Muscle of arm (tissue), 14 donors: ENCODE measurements around the gene ZNF830. TPM values are rescaled to one million over a fixed set of nuclear protein-coding genes. Genes with fewer than 3 reads are reported as not detected.
"Not testable (repeated sequence)": the region's sequence is repeated elsewhere in the genome, so short reads cannot be mapped to it uniquely, and the experiment has no call there.

Experiments
- DNase-seq: peaks from one replicate; pipeline ENCODE4 v3.0.0-alpha.2; 2013
- long read RNA-seq, 11 donors: transcript quantifications; one replicate each; lab custom pipeline, GENCODE V29; 2026
- polyA plus RNA-seq, 12 donors: library from polyadenylated mRNA; unstranded; fragments of 120-200 nt; gene quantifications; one replicate each; pipeline ENCODE4 v1.2.1, GENCODE V29; 2013; ENCODE audit not compliant: insufficient read length in 12 of 12

The ZNF830 gene, protein sequence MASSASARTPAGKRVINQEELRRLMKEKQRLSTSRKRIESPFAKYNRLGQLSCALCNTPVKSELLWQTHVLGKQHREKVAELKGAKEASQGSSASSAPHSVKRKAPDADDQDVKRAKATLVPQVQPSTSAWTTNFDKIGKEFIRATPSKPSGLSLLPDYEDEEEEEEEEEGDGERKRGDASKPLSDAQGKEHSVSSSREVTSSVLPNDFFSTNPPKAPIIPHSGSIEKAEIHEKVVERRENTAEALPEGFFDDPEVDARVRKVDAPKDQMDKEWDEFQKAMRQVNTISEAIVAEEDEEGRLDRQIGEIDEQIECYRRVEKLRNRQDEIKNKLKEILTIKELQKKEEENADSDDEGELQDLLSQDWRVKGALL
- polyA plus RNA-seq = 10 to 100 TPM in 9 of 12 donors, 1 to 10 TPM in 2, not detected in 1; 7.9 to 17.2 (median 13.0) TPM
- long read RNA-seq, donor 1, transcript ZNF830-201 (1 exons, 2,246 nt) = major isoform, 31 of 31 reads
- long read RNA-seq, donor 1, partial matches to known transcripts = 0 of 31 reads
- long read RNA-seq, donor 1, other reads (novel, unspliced or antisense) = 0 of 31 reads
- long read RNA-seq, donor 2, transcript ZNF830-201 (1 exons, 2,246 nt) = major isoform, 14 of 14 reads
- long read RNA-seq, donor 2, partial matches to known transcripts = 0 of 14 reads
- long read RNA-seq, donor 2, other reads (novel, unspliced or antisense) = 0 of 14 reads
- long read RNA-seq, donor 3, transcript ZNF830-201 (1 exons, 2,246 nt) = major isoform, 9 of 9 reads
- long read RNA-seq, donor 3, partial matches to known transcripts = 0 of 9 reads
- long read RNA-seq, donor 3, other reads (novel, unspliced or antisense) = 0 of 9 reads
- long read RNA-seq, donor 4, transcript ZNF830-201 (1 exons, 2,246 nt) = major isoform, 8 of 8 reads
- long read RNA-seq, donor 4, partial matches to known transcripts = 0 of 8 reads
- long read RNA-seq, donor 4, other reads (novel, unspliced or antisense) = 0 of 8 reads
- long read RNA-seq, donor 5, transcript ZNF830-201 (1 exons, 2,246 nt) = major isoform, 10 of 10 reads
- long read RNA-seq, donor 5, partial matches to known transcripts = 0 of 10 reads
- long read RNA-seq, donor 5, other reads (novel, unspliced or antisense) = 0 of 10 reads
- long read RNA-seq, donor 6, transcript ZNF830-201 (1 exons, 2,246 nt) = major isoform, 11 of 13 reads
- long read RNA-seq, donor 6, partial matches to known transcripts = 0 of 13 reads
- long read RNA-seq, donor 6, other reads (novel, unspliced or antisense) = 0 of 13 reads
- long read RNA-seq, donor 7, transcript ZNF830-201 (1 exons, 2,246 nt) = major isoform, 6 of 6 reads
- long read RNA-seq, donor 7, partial matches to known transcripts = 0 of 6 reads
- long read RNA-seq, donor 7, other reads (novel, unspliced or antisense) = 0 of 6 reads
- long read RNA-seq, donor 8, transcript ZNF830-201 (1 exons, 2,246 nt) = major isoform, 24 of 24 reads
- long read RNA-seq, donor 8, partial matches to known transcripts = 0 of 24 reads
- long read RNA-seq, donor 8, other reads (novel, unspliced or antisense) = 0 of 24 reads
- long read RNA-seq, donor 9, transcript ZNF830-201 (1 exons, 2,246 nt) = major isoform, 15 of 15 reads
- long read RNA-seq, donor 9, partial matches to known transcripts = 0 of 15 reads
- long read RNA-seq, donor 9, other reads (novel, unspliced or antisense) = 0 of 15 reads
- long read RNA-seq, donor 10, transcript ZNF830-201 (1 exons, 2,246 nt) = major isoform, 9 of 9 reads
- long read RNA-seq, donor 10, partial matches to known transcripts = 0 of 9 reads
- long read RNA-seq, donor 10, other reads (novel, unspliced or antisense) = 0 of 9 reads
- long read RNA-seq, donor 11, transcript ZNF830-201 (1 exons, 2,246 nt) = major isoform, 13 of 13 reads
- long read RNA-seq, donor 11, partial matches to known transcripts = 0 of 13 reads
- long read RNA-seq, donor 11, other reads (novel, unspliced or antisense) = 0 of 13 reads

DNA sequence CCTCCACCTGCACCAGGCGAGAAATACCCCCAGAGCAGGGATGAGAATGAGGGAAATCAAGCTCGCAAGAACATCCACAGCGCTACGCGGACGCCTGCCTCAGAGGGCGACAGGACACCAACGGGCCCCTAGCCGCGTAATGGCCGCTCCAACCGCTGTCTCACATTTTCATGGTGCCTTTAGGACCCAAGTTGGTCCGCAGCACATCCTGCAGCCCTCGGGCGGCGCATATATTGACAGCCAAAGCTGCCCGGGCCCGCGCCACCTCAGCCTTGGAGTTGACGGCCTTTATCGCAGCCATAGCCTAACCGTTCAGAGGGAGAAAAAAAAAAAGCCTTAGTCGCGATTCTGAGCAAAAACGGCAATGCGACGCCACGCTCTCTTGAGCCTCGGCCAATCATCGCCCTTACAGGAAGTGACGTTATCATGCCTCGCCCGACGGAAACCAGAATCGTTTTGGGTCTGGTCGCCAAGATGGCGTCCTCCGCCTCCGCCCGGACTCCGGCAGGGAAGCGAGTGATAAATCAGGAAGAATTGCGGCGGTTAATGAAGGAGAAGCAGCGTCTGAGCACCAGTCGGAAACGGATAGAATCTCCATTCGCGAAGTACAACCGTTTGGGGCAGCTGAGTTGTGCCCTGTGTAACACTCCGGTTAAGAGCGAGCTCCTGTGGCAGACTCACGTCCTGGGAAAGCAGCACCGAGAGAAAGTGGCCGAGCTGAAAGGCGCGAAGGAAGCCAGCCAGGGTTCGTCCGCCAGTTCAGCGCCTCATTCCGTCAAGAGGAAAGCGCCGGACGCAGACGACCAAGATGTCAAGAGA, at the start of gene ZNF830, which contains the start of gene CCT6B:
ZNF830 (plus strand) TSS at position 448 of the 819 bp plus-strand sequence; CDS start at position 475, 27 bp downstream.
CCT6B (minus strand) TSS at position 368 of the 819 bp plus-strand sequence; CDS start at position 301, 67 bp downstream.
- DNase-seq = peak; percentile 98

DNA sequence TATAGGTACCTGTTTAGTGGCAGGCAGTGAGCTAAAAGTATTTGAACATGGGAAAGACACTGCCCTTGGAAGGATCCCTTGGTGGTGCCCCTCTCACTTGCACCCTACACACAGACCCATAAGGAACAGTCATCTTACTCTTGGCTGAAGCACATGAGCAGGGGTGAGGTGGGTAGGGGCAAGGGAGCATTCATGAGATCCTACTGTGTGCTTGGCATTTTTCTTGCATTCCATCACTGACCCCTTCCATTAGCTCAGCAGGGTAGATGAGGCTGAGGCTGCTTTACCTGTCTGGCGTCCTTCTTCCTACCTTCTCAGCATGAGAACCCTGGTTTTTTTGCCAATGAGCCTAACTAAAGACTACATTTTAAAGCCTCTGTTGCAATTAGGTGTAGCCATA, 48.3 kb upstream of the ZNF830 start:
- DNase-seq = no peak

- DNase-seq = no peak
Measured at GRCh38 chr17:34916120-34916519, 45.2 kb upstream of the ZNF830 start.

GRCh38 chr17:34917381-34917780, 44.0 kb upstream of the ZNF830 start:
- no peak for DNase-seq

DNA sequence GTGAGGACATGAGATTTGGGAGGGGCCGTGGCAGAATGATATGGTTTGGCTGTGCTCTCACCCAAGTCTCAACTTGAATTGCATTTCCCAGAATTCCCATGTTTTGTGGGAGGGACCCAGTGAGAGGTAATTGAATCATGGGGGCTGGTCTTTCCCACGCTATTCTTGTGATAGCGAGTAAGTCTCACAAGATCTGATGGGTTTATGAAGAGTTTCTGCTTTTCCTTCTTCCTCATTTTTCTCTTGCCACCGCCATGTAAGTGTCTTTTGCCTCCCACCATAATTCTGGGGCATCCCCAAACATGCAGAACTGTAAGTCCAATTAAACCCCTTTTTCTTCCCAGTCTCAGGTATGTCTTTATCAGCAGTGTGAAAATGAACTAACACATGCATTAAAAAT, 40.7 kb upstream of the ZNF830 start:
- no peak for DNase-seq

DNA sequence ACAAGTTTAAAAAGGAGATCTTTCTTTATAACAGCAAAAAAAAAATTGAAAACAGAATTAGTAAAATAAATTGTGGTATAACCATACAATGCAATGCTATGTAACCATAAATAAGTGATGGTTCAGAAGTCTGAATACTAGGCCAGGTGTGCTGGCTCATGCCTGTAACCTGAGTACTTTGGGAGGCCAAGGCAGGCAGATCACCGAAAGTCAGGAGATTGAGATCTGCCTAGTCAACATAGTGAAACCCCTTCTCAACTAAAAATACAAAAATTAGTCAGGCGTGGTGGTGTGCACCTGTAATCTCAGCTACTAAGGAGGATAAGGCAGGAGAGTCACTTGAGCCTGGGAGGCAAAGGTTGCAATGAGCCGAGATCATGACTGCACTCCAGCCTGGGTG, 34.7 kb upstream of the ZNF830 start:
- DNase-seq = no peak

DNA sequence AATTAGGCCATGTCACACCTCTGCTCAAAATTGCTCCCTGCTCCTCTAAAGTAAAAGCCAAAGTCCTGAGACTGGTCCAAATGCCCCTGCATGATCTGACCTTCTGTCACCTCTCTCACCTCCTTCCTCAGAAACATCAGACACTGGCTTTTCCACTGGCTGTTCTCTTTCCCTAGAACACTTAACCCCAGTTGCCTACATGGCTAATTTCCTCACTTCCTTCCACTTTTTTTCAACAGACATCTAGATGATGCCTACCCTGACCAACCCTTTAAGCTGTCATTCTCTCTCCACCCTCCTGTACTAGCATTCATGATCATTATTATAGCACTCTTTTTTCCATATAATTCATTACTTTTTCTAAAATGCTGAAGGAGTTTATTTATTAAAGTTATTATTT, 31.1 kb upstream of the ZNF830 start:
- DNase-seq = no peak

DNA sequence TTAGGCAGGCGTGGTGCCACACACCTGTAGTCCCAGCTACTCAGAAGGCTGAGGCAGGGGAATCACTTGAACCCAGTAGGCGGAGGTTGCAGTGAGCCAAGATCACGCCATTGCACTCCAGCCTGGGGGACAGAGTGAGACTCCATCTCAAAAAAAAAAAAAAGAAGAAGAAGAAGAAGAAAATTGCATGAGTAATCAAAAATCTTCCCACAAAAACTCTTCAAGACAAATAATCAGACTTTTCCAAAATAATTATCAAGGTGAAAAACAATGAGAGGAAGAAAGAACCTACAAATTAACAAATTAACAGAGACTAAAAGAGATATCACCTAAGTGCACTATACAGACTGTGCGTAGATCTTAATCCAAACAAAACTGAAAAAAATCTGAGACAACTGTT, 10.6 kb upstream of the ZNF830 start:
- DNase-seq = not testable (repeated sequence)

- DNase-seq = no peak
Measured at GRCh38 chr17:34958438-34958837, 2.9 kb upstream of the ZNF830 start.

DNA sequence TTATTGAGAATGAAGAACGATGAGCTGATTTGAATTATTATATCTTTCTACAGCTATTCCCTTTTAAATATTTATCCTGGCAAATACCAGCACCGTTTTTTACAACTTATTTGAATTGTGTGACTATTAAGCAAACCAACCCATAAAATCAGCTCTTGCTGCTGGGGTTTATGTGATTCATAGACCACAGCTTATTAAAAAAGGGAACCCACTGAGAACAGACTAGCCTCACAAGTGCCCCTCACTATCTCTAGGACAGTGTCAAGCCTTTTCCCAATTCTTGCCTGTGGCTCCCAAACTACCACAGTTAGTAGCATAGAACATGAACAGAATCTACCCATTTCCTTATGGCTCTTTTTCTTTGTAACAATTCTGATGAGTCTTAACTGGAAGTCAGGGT, 12.8 kb downstream of the ZNF830 start:
- no peak for DNase-seq

GRCh38 chr17:34974794-34975785, 13.8 kb downstream of the ZNF830 start:
- DNase-seq = no peak

GRCh38 chr17:34979153-34979552, 17.8 kb downstream of the ZNF830 start:
- DNase-seq = no peak

DNA sequence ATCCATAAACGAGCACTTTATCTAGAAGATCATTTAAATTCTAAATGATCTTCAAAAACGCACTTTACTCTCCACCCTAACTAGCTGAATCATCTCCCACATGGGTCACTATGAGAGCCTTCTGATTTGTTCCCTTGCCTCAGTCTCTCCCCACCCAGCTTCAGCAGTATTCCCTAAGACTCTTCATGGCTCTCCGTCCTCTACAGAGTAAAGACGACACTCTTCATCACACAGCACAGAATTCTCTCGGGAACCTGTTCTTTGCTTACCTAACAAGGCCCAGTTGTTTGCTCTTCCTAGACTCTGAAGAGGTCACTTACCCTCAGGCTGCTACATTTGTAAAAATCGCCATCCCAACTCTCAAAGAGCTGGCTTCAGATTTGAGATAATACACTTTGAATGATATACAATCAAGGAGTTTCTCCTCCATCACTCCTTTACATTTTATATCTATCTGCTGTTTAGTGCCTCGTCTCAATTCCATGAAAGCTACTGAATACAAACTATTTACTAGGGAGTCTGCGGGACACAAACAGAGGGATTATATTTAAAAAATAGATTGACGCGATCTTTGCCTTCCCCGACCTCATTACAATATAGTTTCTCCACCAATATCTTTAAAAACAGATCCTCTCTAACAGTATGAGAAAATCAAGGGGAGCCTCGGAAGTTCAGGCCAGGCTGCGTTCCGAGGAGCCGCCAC, 18.5 kb downstream of the ZNF830 start:
- no peak for DNase-seq

- peak; percentile 96 for DNase-seq
Measured at GRCh38 chr17:34980353-34980680, 19.0 kb downstream of the ZNF830 start, which contains the start of gene LIG3. LIG3 (plus strand) TSS chr17:34980512; CDS start chr17:34983006, 2,494 bp downstream.

- peak; percentile 80 for DNase-seq
Measured at GRCh38 chr17:34980681-34981537, 19.6 kb downstream of the ZNF830 start.

- peak; percentile 18 for DNase-seq
Measured at GRCh38 chr17:34981538-34982241, 20.4 kb downstream of the ZNF830 start.
